GM21360 (cell line): Measurements from ENCODE around the gene TCF12.
"Not testable (repeated sequence)": the region's sequence is repeated elsewhere in the genome, so short reads cannot be mapped to it uniquely, and the experiment has no call there.

ENCODE experiments used
- ATAC-seq: cut with Tn5 transposase; IDR thresholded peaks from one replicate; pipeline ENCODE4 v1.9.1; 2021; ENCODE audit warnings: mild to moderate bottlenecking, moderate library complexity; ENCODE audit not compliant: unreplicated experiment

TCF12 gene

DNA sequence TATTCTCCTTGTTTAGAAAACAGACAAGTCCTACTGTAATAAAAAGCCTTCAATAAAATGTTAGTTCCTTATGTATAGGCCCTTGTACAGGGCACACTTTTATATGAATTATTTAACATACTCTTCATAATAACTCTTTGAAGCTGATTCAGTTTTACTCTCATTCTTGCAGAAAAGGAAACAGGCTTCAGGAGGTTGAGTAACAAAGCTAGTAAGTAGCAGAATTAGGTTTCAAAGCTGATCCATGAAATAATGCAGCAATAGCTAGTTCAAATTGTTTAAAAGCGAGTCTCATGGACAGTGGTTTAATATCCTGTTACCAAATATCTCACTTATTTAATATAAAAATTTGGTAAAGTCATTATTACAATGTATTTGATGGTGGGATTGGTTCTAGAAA lies 25.0 kb downstream of the TCF12 start:
- no peak for ATAC-seq

DNA sequence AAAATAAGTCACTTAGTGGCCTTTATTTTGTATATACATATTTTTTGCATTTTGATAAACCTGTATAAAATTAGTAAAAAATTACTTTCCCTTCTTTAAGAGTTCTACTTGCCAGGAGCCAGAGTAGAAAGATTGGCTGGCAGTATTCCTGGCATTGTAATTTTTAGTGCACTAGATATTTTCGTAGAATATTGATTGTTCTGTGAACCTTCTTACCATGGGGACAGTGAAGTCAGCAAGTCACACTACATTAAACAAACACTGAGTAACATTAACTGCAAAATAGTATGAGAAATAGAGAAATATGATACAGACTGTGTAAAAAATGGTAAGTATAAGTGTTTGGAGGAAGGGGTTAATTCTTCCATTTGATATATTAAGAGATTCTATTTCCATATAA lies 26.0 kb downstream of the TCF12 start:
- ATAC-seq, result no peak

- ATAC-seq, result no peak
Observed at GRCh38 chr15:56946150-56946549, 27.7 kb downstream of the TCF12 start.

DNA sequence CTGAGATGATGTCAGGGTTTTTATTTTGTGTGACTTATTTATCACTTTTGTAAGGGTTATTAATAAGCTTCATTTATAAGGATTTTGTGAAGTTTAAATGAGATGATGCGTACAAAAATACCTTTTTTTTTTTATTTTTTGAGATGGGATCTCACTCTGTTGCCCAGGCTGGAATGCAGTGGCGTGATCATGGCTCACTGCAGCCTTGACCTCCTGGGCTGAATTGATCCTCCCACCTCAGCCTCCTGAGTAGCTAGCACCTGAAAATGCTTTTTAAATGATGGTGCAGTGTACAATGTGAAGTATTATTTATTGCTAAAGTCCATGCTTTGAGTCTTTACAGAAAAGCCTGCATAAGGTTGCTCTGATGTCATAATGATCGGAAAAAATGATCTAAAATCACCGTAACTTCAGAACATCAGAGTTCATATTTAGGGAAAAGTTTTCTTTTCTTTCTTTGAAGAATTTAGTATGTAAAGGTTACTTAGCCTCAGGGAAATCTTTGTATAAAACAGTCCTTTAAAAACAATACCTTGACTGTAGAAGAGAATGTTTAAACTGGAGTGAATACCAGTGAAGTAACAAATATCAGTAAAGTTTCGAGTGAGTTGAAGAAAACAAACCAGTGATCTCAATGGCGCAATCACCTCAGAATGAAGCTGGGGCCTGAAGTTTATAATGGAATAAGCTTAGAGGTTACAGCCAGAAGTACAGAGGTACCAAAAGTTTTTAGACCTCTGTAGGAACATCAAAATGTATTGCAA lies 29.7 kb downstream of the TCF12 start:
- no peak for ATAC-seq

DNA sequence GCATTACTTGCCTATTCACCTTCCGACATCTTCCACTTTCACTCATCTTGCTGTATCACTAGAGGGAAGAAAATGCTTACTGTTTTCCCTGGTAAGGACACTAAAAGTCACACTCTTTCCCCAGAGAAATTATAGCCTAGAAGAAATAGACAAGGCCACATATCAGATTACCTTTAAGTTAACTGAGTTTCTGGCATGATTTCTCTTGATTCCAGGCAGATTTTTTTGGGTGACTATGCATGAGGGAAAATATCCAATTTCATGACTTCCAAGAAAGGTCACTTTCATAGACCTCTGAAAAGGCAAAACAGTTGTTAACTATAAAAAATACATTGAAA lies 30.3 kb downstream of the TCF12 start:
- no peak for ATAC-seq

DNA sequence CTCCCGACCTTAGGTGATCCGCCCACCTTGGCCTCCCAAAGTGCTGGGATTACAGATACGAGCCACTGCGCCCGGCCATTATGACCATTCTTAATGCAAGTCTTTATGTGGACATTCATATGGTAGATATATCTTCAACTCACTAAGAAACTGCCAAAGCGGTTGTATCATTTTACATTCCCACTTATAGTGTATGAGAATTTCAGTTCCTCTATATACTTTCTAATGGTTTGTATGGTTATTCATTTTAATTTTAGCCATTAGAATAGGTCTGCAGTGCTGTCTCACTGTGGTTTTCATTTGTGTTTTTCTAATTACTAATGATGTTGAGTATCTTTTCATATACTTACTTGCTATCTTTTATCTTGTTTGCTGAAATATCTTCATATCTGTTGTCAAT lies 32.5 kb downstream of the TCF12 start:
- ATAC-seq, result peak; percentile 84

- ATAC-seq, result no peak
Observed at GRCh38 chr15:56953790-56954189, 35.3 kb downstream of the TCF12 start.

DNA sequence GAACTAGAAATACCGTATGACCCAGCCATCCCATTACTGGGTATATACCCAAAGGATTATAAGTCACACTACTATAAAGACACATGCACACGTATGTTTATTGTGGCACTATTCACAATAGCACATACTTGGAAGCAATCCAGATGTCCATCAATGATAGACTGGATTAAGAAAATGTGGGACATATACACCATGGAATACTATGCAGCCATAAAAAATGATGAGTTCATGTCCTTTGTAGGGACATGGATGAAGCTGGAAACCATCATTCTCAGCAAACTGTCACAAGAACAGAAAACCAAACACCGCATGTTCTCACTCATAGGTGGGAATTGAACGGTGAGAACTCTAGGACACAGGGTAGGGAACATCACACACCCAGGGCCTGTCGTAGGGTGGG lies 36.6 kb downstream of the TCF12 start:
- ATAC-seq, result not testable (repeated sequence)

DNA sequence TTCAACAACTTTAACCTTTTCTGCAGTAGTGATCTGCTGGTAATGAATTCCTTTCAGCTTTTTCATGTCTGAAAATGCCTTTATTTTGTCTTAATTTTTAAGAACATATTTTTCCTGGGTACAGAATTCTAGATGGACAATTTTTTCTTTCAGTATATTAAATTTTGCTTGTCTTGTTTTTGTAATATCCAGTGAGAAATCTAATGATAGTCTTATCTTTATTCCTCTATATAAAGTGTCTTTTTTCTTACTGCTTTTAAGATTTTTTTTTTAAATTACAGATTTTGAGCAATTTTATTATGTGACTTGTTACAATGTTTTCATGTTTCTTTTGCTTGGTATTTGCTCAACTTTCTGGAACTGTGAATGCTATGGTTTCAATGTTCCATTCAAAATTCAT lies 38.1 kb downstream of the TCF12 start:
- ATAC-seq, result no peak

GRCh38 chr15:56957812-56958406 lies 39.5 kb downstream of the TCF12 start:
- ATAC-seq, result no peak

DNA sequence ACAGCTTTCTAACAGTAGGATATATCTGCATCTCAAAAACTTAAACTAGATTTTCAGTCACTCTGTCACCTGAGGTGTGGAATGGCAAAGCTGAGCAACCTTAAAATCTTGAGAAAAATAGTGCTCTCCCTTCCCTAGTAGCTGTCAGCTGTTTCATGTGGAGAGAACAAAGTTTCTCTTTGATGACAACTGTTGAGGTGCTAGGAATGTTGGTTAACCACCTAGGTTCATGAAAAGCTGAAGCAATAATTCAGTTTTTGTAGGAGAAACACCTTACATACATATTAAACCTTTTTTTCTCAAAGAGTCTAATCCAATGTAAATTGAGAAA lies 40.8 kb downstream of the TCF12 start:
- ATAC-seq, result no peak

DNA sequence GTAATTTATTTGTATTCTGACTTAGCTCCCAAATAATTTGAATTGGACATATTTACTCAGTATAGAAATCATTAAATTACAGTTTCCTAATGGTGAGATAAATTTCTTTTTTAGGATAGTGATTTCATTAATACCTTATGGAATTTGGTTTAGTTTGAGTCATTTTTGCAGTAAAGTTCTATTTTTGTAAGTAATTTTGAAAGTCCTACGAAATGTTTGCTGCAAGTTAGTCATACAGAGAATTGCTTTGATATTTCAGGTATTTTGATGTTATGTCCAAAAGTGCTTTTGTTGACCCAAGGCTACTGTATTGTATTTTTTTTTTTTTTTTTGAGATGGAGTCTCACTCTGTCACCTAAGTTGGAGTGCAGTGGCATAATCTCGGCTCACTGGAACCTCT lies 41.7 kb downstream of the TCF12 start:
- no peak for ATAC-seq

GRCh38 chr15:56963126-56963525 lies 44.7 kb downstream of the TCF12 start:
- no peak for ATAC-seq

- no peak for ATAC-seq
Observed at GRCh38 chr15:56963710-56964109, 45.3 kb downstream of the TCF12 start.

DNA sequence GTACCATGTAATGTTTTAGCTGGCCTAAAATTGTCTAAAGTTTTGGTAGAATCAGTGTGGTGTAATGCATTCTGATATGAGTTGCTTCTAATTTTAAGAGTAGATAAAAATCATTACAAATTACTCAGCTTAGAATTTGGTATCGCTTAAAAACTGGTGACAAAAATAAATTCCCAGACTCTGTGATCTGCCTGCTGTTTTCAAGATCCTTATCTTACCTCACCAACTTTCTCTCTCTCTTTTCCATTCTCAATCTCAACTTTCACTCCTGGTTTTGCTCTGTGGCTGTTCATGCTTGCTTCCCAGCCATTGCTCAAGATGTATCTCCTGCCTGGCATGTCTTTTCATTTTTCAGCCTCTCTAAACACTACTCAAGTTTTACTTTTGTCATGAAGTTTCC lies 45.7 kb downstream of the TCF12 start:
- no peak for ATAC-seq

GRCh38 chr15:56965231-56966013 lies 47.0 kb downstream of the TCF12 start:
- ATAC-seq, result no peak

- no peak for ATAC-seq
Observed at GRCh38 chr15:56967336-56967735, 48.9 kb downstream of the TCF12 start.

- no peak for ATAC-seq
Observed at GRCh38 chr15:56968256-56968655, 49.8 kb downstream of the TCF12 start.

- no peak for ATAC-seq
Observed at GRCh38 chr15:56968821-56969220, 50.4 kb downstream of the TCF12 start.

- ATAC-seq, result no peak
Observed at GRCh38 chr15:56969265-56969895, 50.9 kb downstream of the TCF12 start.

DNA sequence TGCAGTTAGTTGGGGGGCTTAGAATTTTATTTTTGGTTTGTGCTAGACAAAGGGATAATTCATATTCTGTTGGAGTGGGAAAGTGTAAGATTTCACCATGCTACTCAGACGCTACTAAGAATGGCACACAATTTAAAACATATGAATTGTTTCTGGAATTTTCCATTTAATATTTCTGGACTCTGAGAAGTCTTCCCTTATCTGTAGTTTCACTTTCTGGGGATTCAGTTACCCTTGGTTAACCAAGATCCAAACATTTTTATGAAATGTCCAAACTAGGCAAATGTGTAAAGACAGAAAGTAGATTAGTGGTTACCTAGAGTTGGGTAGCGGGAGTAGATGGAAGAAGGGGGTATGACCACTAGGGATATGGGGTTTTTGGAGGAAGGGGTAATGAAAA lies 53.1 kb downstream of the TCF12 start:
- ATAC-seq, result no peak

DNA sequence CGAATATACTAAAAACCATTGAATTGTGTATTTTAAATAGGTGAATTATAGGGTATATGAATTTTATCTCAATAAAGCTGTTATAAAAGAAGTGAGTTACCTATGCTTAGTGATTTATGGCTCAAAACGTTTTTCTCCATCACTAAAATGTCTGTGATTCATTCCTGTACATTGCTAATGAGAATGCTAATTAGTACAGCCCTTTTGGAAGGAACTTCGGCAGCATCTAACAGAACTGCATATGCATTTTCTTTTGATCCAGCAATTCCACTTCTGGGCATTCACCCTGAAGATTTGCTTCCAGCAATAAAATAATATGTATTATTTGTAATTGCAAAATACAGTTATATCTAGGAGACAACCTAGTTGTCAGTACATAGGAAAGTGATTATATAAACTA lies 53.6 kb downstream of the TCF12 start:
- ATAC-seq, result no peak
